GM19351 (cell line): Measurements from ENCODE around the gene QDPR.

ENCODE experiments used
- ATAC-seq: cut with Tn5 transposase; IDR thresholded peaks from one replicate; pipeline ENCODE4 v1.9.1; 2021; ENCODE audit warnings: mild to moderate bottlenecking, moderate library complexity; ENCODE audit not compliant: unreplicated experiment

Gene QDPR

GRCh38 chr4:17436750-17437090 lies 75.2 kb downstream of the QDPR start:
- ATAC-seq, result no peak
